K562 (cell line): ENCODE measurements around the gene CCDC97. TPM values are rescaled to one million over a fixed set of nuclear protein-coding genes. Genes with fewer than 3 reads are reported as not detected.

Experiments
- EGR1 ChIP-seq: fragments of 450-650 bp; conservative IDR thresholded peaks from 2 replicates; pipeline ENCODE4 v1.6.1; 2017; ENCODE audit warnings: mild to moderate bottlenecking
- HLTF ChIP-seq: fragments of 450-650 bp; IDR thresholded peaks from 2 replicates; pipeline ENCODE4 v1.6.1; 2016
- MAZ ChIP-seq, 2 experiments: fragments of 450-650 bp in 1 of 2; sonication (generic) in 1 of 2; formaldehyde crosslinking; IDR thresholded peaks in 1 of 2; conservative IDR thresholded peaks in 1 of 2; 2 replicates each; pipeline versions ENCODE4 v1.4.0 to v1.5.0; 2020; ENCODE audit warnings: mild to moderate bottlenecking in 1 of 2, missing genetic modification reagents in 1 of 2
- MTA2 ChIP-seq: fragments of 450-650 bp; IDR thresholded peaks from 2 replicates; pipeline ENCODE4 v1.6.1; 2016; ENCODE audit warnings: low read depth
- NCOA1 ChIP-seq: fragments of 450-650 bp; IDR thresholded peaks from 2 replicates; pipeline ENCODE4 v1.6.1; 2016; ENCODE audit warnings: low read depth
- NCOR1 ChIP-seq: fragments of 450-650 bp; IDR thresholded peaks from 2 replicates; pipeline ENCODE4 v1.6.1; 2016; ENCODE audit warnings: mild to moderate bottlenecking, moderate library complexity
- POLR2G ChIP-seq: fragments of 200-400 bp; formaldehyde crosslinking; IDR thresholded peaks from 2 replicates; pipeline ENCODE4 v1.6.1; 2017; ENCODE audit warnings: low read depth, mild to moderate bottlenecking, antibody characterized with exemption, low read length, moderate library complexity
- SUPT5H ChIP-seq: fragments of 450-650 bp; IDR thresholded peaks from 2 replicates; pipeline ENCODE4 v1.6.1; 2016
- ZNF174 ChIP-seq: fragments of 250-450 bp; sonication (Bioruptor Pico); IDR thresholded peaks from 2 replicates; pipeline ENCODE4 v1.4.0; 2020; ENCODE audit warnings: mild to moderate bottlenecking
- polyA plus RNA-seq, 8 experiments: library from polyadenylated mRNA; depleted of rRNA in 4 of 8; stranded (reverse) in 5 of 8; unstranded in 3 of 8; fragments of >200 nt; fragmentation: Nextera tagmentation in 2 of 8; fragmentation: Illumina TruSeq in 1 of 8; extraction: Ambion mirVana in 2 of 8; extraction: Trizol in 1 of 8; gene quantifications; 2 replicates each; pipeline versions ENCODE4 v1.2.1 to v1.2.3, GENCODE V29; 2011 to 2014; ENCODE audit warnings: inconsistent platforms in 1 of 8, missing spikeins in 1 of 8
- total RNA-seq, 7 experiments: library from RNA; depleted of rRNA in 6 of 7; stranded (reverse); fragments of >200 nt in 6 of 7; fragmentation: Illumina TruSeq in 2 of 7; extraction: Trizol in 2 of 7; gene quantifications; 2 replicates each; pipeline versions ENCODE4 v1.2.1 to v1.2.3, GENCODE V29; 2011 to 2021; ENCODE audit warnings: low replicate concordance in 1 of 7
- TF ChIP-seq, protein P1 (sequence below): fragments of 250-450 bp; sonication (Bioruptor Pico); IDR thresholded peaks from 2 replicates; pipeline ENCODE4 v1.4.0; 2020; ENCODE audit warnings: mild to moderate bottlenecking, moderate library complexity
- TF ChIP-seq, protein P2 (sequence below): sonication (generic); formaldehyde crosslinking; IDR thresholded peaks from 2 replicates; pipeline ENCODE4 v1.8.0; 2022; ENCODE audit warnings: missing genetic modification reagents, mild to moderate bottlenecking, moderate library complexity, borderline replicate concordance
- TF ChIP-seq, protein P3 (sequence below): fragments of 450-650 bp; IDR thresholded peaks from 2 replicates; pipeline ENCODE4 v1.6.1; 2017; ENCODE audit warnings: antibody characterized with exemption, mild to moderate bottlenecking
- TF ChIP-seq, protein P4 (sequence below): fragments of 200-800 bp; sonication (Bioruptor generic); IDR thresholded peaks from 2 replicates; pipeline ENCODE4 v1.6.1; 2017; ENCODE audit warnings: missing genetic modification characterization, missing compliant biosample characterization
- TF ChIP-seq, protein P5 (sequence below): fragments of 450-650 bp; formaldehyde crosslinking; conservative IDR thresholded peaks from 2 replicates; pipeline ENCODE4 v1.4.0; 2022; ENCODE audit warnings: mild to moderate bottlenecking, missing genetic modification characterization

Gene CCDC97
- total and polyA plus RNA-seq, 9 of the 15 experiments (the other 6 are each of a cell fraction or from before 2014, with no cell fraction given): 0.60 to 16.5 (median 7.0) TPM

DNA sequence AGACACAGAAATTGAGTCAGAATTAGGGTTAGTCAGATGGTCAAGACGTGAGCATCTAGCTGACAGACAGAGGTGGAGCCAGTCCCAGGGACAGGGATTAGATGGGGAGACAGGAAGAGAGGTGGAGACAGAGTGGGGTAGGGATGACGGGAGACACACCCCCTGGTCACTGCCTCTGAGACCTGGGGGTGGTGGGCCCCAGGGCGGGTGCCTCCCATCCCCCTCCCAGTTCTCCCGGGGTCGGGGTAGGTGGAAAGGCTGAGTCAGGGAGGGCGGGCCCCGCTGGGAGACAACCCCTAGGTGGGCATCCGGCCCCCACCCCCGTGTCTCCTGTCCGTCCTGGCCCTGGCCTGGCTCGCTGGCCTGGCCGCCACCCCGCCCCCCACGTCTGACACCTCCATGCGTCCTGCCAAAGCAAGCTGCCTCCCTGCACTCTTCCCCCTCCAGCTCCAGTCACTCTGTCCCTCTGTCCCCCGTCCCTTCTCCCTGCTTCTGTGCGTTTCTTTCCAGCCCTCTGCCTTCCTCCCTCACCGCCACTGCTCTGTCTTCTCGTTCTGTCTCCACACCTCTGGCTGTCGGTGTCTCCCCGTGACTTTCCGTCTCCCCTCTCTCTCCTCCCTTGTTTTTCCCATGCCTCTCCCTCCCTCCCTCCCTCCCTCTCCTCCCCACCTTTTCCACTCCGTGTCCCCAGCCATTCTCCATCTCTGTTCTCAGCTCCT is 15.1 kb downstream of the CCDC97 start (continued):
- TF ChIP-seq, protein P1, sequence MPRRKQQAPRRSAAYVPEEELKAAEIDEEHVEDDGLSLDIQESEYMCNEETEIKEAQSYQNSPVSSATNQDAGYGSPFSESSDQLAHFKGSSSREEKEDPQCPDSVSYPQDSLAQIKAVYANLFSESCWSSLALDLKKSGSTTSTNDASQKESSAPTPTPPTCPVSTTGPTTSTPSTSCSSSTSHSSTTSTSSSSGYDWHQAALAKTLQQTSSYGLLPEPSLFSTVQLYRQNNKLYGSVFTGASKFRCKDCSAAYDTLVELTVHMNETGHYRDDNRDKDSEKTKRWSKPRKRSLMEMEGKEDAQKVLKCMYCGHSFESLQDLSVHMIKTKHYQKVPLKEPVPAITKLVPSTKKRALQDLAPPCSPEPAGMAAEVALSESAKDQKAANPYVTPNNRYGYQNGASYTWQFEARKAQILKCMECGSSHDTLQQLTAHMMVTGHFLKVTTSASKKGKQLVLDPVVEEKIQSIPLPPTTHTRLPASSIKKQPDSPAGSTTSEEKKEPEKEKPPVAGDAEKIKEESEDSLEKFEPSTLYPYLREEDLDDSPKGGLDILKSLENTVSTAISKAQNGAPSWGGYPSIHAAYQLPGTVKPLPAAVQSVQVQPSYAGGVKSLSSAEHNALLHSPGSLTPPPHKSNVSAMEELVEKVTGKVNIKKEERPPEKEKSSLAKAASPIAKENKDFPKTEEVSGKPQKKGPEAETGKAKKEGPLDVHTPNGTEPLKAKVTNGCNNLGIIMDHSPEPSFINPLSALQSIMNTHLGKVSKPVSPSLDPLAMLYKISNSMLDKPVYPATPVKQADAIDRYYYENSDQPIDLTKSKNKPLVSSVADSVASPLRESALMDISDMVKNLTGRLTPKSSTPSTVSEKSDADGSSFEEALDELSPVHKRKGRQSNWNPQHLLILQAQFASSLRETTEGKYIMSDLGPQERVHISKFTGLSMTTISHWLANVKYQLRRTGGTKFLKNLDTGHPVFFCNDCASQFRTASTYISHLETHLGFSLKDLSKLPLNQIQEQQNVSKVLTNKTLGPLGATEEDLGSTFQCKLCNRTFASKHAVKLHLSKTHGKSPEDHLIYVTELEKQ (CRISPR knock-in tag): no peak
- TF ChIP-seq HLTF (peak; percentile 62; the same call in 1 of the 2 replicates), MAZ (CRISPR knock-in tag; conservative IDR thresholded peaks at IDR 0.05 in 1 of 2, IDR thresholded peaks at IDR 0.05 in 1 of 2) (peak in 1 of 2 experiments; percentile 70; a peak in 3 of 4 replicates), MTA2 (no peak), SUPT5H (peak; percentile 68), ZNF174 (CRISPR knock-in tag) (no peak), POLR2G (peak; percentile 34; the same call in 1 of the 2 replicates), NCOR1 (peak; percentile 44), NCOA1 (peak; percentile 27; the same call in 1 of the 2 replicates), EGR1 (peak; percentile 89)
- TF ChIP-seq, protein P2, sequence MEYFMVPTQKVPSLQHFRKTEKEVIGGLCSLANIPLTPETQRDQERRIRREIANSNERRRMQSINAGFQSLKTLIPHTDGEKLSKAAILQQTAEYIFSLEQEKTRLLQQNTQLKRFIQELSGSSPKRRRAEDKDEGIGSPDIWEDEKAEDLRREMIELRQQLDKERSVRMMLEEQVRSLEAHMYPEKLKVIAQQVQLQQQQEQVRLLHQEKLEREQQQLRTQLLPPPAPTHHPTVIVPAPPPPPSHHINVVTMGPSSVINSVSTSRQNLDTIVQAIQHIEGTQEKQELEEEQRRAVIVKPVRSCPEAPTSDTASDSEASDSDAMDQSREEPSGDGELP (CRISPR knock-in tag): 0 out of 2 replicates have a peak, but pooled peaks have one; percentile 15
- TF ChIP-seq, protein P3, sequence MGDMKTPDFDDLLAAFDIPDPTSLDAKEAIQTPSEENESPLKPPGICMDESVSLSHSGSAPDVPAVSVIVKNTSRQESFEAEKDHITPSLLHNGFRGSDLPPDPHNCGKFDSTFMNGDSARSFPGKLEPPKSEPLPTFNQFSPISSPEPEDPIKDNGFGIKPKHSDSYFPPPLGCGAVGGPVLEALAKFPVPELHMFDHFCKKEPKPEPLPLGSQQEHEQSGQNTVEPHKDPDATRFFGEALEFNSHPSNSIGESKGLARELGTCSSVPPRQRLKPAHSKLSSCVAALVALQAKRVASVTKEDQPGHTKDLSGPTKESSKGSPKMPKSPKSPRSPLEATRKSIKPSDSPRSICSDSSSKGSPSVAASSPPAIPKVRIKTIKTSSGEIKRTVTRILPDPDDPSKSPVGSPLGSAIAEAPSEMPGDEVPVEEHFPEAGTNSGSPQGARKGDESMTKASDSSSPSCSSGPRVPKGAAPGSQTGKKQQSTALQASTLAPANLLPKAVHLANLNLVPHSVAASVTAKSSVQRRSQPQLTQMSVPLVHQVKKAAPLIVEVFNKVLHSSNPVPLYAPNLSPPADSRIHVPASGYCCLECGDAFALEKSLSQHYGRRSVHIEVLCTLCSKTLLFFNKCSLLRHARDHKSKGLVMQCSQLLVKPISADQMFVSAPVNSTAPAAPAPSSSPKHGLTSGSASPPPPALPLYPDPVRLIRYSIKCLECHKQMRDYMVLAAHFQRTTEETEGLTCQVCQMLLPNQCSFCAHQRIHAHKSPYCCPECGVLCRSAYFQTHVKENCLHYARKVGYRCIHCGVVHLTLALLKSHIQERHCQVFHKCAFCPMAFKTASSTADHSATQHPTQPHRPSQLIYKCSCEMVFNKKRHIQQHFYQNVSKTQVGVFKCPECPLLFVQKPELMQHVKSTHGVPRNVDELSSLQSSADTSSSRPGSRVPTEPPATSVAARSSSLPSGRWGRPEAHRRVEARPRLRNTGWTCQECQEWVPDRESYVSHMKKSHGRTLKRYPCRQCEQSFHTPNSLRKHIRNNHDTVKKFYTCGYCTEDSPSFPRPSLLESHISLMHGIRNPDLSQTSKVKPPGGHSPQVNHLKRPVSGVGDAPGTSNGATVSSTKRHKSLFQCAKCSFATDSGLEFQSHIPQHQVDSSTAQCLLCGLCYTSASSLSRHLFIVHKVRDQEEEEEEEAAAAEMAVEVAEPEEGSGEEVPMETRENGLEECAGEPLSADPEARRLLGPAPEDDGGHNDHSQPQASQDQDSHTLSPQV: peak; percentile 20; the same call in 1 of the 2 replicates
- TF ChIP-seq, protein P4, sequence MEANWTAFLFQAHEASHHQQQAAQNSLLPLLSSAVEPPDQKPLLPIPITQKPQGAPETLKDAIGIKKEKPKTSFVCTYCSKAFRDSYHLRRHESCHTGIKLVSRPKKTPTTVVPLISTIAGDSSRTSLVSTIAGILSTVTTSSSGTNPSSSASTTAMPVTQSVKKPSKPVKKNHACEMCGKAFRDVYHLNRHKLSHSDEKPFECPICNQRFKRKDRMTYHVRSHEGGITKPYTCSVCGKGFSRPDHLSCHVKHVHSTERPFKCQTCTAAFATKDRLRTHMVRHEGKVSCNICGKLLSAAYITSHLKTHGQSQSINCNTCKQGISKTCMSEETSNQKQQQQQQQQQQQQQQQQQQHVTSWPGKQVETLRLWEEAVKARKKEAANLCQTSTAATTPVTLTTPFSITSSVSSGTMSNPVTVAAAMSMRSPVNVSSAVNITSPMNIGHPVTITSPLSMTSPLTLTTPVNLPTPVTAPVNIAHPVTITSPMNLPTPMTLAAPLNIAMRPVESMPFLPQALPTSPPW: peak; percentile 58; the same call in 1 of the 2 replicates
- TF ChIP-seq, protein P5, sequence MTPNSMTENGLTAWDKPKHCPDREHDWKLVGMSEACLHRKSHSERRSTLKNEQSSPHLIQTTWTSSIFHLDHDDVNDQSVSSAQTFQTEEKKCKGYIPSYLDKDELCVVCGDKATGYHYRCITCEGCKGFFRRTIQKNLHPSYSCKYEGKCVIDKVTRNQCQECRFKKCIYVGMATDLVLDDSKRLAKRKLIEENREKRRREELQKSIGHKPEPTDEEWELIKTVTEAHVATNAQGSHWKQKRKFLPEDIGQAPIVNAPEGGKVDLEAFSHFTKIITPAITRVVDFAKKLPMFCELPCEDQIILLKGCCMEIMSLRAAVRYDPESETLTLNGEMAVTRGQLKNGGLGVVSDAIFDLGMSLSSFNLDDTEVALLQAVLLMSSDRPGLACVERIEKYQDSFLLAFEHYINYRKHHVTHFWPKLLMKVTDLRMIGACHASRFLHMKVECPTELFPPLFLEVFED (CRISPR knock-in tag): peak; percentile 92
